Skeletal muscle tissue (tissue), 4 donors: Measurements from ENCODE around the gene JOSD1. TPM values are rescaled to one million over a fixed set of nuclear protein-coding genes. Genes with fewer than 3 reads are reported as not detected.
A peak's percentile ranks its signal among the peaks of the same experiment; 100 is the strongest.

Experiments
- H3K27ac ChIP-seq: one replicate; pipeline ENCODE4 v1.7.0; 2013; ENCODE audit warnings: mild to moderate bottlenecking, low read depth, low read length, inconsistent platforms
- H3K27me3 ChIP-seq, 3 donors: one replicate each; pipeline ENCODE4 v1.7.0; 2013; ENCODE audit warnings: low read length in 3 of 3; ENCODE audit not compliant: control insufficient read depth in 3 of 3, insufficient read depth in 3 of 3
- H3K36me3 ChIP-seq, 3 donors: one replicate each; pipeline ENCODE4 v1.7.0; 2013; ENCODE audit warnings: low read length in 3 of 3; ENCODE audit not compliant: control insufficient read depth in 3 of 3, insufficient read depth in 3 of 3
- H3K4me1 ChIP-seq, 3 donors: one replicate each; pipeline ENCODE4 v1.7.0; 2013; ENCODE audit warnings: low read length in 3 of 3, mild to moderate bottlenecking in 3 of 3; ENCODE audit not compliant: control insufficient read depth in 3 of 3, insufficient read depth in 3 of 3
- H3K4me3 ChIP-seq, 3 donors: one replicate each; pipeline ENCODE4 v1.7.0; 2013; ENCODE audit warnings: low read length in 3 of 3
- H3K9ac ChIP-seq, 3 donors: one replicate each; pipeline ENCODE4 v1.7.0; 2013; ENCODE audit warnings: low read length in 3 of 3, mild to moderate bottlenecking in 3 of 3, moderate library complexity in 2 of 3, low read depth in 1 of 3
- H3K9me3 ChIP-seq, 3 donors: one replicate each; pipeline ENCODE4 v1.7.0; 2013; ENCODE audit warnings: low read length in 3 of 3; ENCODE audit not compliant: control insufficient read depth in 3 of 3
- total RNA-seq: library from RNA; depleted of rRNA; stranded (reverse); fragments of >200 nt; gene quantifications from one replicate; pipeline ENCODE4 v1.2.3, GENCODE V29; 2014
- donor health status: Osteomylitis.

Gene JOSD1
- total RNA-seq, 1 donor from 2014 or later: 25.1 TPM

GRCh38 chr22:38715852-38716251 lies 15.1 kb upstream of the JOSD1 start:
- H3K27ac ChIP-seq: no peak overlapping the region
- no peaks in the 10 kb centered on the region for H3K27me3 ChIP-seq
- H3K4me3 ChIP-seq: no peak overlapping the region
- no peaks in the 10 kb centered on the region for H3K9me3 ChIP-seq
- peaks cover 24 to 32% (median 25%) of the 10 kb centered on the region in 3 donors for H3K36me3 ChIP-seq
- H3K4me1 ChIP-seq: peaks cover 22 to 45% (median 40%) of the 10 kb centered on the region in 3 donors
- no peak overlapping the region for H3K9ac ChIP-seq

DNA sequence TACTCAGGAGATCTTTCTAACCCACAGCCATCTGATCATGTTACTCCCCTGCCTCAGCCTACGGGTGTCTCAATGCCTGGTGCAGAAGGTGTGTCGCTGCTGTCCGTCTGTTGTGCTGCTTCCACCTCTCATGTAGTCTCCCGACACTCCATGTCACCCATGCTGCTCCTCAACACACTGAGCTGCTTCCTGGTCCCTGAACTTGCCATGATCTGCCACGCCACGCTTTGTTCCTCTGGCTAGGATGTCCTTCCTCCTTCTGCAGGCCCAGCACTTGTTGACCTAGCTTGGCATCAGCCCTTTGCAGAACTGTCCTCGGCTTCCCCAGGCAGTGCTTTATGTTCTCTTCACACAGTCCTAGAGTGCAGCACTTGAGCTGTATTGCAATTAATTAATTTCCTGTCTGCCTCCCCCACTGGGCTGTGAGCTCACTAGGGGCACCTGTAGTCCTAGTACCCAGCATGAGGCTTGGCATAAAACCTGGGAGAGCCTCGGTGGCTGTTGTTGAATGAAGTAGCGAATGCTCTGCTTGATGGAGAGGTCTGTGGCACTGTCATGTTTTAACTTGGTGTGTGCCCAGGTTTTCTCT lies 14.5 kb upstream of the JOSD1 start:
- H3K4me1 ChIP-seq: peaks cover 22 to 45% (median 40%) of the 10 kb centered on the region in 3 donors
- H3K4me3 ChIP-seq: peak overlapping the region in 1 of 3 donors; percentile 41
- H3K27ac ChIP-seq: peak overlapping the region; percentile 26
- no peaks in the 10 kb centered on the region for H3K27me3 ChIP-seq
- H3K9ac ChIP-seq: peak overlapping the region in 1 of 3 donors; percentile 40
- peaks cover 24 to 33% (median 28%) of the 10 kb centered on the region in 3 donors for H3K36me3 ChIP-seq
- no peaks in the 10 kb centered on the region for H3K9me3 ChIP-seq

DNA sequence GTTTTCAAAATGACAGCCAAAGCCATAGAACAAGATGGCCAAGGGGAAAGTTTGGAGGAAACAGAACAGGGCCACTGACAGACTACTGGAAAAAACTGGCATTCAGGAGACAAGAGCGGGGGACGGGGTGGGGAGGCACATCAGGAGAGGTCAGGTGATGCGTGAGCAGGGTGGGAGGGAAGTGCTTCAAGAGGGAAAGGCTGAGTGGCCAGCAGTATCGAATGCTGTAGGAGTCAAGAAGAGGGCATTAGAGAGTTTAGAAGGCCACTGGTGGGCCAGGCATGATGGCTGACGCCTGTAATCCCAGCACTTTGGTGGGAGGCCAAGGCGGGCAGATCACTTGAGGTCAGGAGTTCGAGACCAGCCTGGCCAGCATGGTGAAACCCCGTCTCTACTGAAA lies 13.2 kb upstream of the JOSD1 start:
- Histone ChIP-seq H3K36me3 (peaks cover 24 to 34% (median 32%) of the 10 kb centered on the region in 3 donors), H3K9me3 (no peaks in the 10 kb centered on the region), H3K4me1 (peaks cover 22 to 49% (median 40%) of the 10 kb centered on the region in 3 donors), H3K4me3 (no peak overlapping the region), H3K9ac (no peak overlapping the region), H3K27ac (no peak overlapping the region), H3K27me3 (no peaks in the 10 kb centered on the region)

DNA sequence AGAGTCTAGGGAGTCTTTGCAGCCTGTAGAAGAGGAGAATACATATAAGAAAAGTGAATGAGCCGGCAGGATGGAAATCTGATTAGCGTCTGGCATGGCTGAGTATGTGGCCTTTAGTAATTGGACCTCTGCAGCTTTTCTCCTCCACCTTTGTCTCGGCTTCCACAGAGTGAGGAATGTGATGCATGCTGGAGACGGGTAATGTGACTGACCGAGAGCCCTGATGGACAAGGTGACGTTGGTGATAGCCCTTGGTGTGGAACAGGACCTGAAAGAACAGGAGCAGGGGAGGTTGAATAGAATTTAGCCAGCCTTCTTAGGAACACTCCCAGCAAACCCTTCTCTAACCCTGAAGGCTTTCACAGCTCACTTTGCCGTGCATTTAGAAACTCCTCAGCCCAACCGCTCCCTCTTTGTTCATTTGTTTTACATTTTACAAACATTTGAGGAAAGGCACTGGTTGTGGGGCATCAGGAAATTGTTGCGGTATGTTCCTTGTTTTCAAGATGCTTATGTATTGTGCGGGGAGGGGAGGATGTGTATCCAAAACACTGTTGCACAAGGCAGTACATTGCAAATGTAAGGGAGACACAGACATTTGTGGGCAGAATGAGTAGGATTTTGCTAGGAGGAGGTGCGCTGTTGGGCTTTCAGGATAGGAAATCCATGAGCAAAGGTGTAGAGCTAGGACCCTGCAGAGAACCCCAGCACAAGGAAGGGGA lies 11.9 kb upstream of the JOSD1 start:
- H3K27me3 ChIP-seq: no peaks in the 10 kb centered on the region
- H3K9me3 ChIP-seq: no peaks in the 10 kb centered on the region
- H3K4me1 ChIP-seq: peaks cover 30 to 56% (median 46%) of the 10 kb centered on the region in 3 donors
- H3K36me3 ChIP-seq: peaks cover 24 to 31% (median 29%) of the 10 kb centered on the region in 3 donors
- H3K4me3 ChIP-seq: peak overlapping the region in 1 of 3 donors; percentile 17
- H3K27ac ChIP-seq: no peak overlapping the region
- H3K9ac ChIP-seq: peak overlapping the region in 2 of 3 donors; percentile 32 to 33

GRCh38 chr22:38710866-38711265 lies 10.1 kb upstream of the JOSD1 start:
- Histone ChIP-seq H3K27me3 (no peaks in the 10 kb centered on the region), H3K4me1 (peaks cover 42 to 68% (median 57%) of the 10 kb centered on the region in 3 donors), H3K9me3 (no peaks in the 10 kb centered on the region), H3K27ac (no peak overlapping the region), H3K4me3 (no peak overlapping the region), H3K36me3 (peaks cover 6 to 14% (median 11%) of the 10 kb centered on the region in 3 donors), H3K9ac (no peak overlapping the region)

- H3K27ac ChIP-seq: no peak overlapping the region
- H3K36me3 ChIP-seq: peaks cover 5 to 12% (median 9%) of the 10 kb centered on the region in 3 donors
- no peaks in the 10 kb centered on the region for H3K9me3 ChIP-seq
- H3K27me3 ChIP-seq: no peaks in the 10 kb centered on the region
- no peak overlapping the region for H3K9ac ChIP-seq
- H3K4me3 ChIP-seq: no peak overlapping the region
- H3K4me1 ChIP-seq: peaks cover 42 to 63% (median 53%) of the 10 kb centered on the region in 3 donors
Observed at GRCh38 chr22:38710351-38710750, 9.6 kb upstream of the JOSD1 start.

DNA sequence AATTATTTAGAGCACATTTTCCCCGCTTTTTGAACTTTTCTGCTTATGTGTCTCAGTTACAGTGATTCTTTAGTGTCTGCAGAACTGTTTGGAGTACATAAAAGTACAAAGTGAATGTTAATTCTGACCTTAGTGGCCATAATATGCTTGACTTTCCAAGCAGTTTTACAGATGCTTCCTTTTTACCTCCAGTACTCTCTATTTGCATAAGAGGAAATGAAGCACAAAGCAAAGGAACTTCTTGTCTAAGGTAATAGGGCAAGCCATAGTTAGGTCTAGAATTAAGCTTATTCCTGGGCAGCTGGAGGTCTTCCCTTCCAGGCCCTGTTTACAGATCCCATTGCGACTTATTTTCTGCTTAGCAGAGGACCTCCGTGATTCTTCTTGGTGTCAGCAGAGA lies 8.6 kb upstream of the JOSD1 start:
- H3K27ac ChIP-seq: no peak overlapping the region
- no peak overlapping the region for H3K9ac ChIP-seq
- H3K36me3 ChIP-seq: peaks cover 2 to 12% (median 9%) of the 10 kb centered on the region in 3 donors
- H3K4me3 ChIP-seq: no peak overlapping the region
- no peaks in the 10 kb centered on the region for H3K27me3 ChIP-seq
- H3K4me1 ChIP-seq: peaks cover 45 to 61% (median 49%) of the 10 kb centered on the region in 3 donors
- no peaks in the 10 kb centered on the region for H3K9me3 ChIP-seq

DNA sequence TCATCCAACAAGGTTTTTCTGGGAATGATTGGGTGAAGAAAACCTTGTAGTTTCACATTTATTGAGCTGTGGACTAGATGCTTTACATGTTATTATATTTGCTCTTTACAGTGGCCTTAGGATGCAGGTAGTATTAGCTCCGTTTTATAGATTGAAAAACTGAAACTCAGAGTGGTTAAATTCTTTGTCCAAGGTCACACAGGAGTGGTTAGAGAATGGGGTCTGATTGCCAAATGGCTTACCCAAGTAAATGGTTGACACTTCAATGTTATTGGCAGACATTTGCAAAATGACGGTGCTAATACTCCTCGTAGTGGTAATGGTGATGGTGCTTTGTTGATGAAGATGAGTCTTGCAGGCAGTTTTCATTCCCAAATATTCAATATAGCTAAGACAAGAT lies 7.2 kb upstream of the JOSD1 start:
- no peak overlapping the region for H3K4me3 ChIP-seq

DNA sequence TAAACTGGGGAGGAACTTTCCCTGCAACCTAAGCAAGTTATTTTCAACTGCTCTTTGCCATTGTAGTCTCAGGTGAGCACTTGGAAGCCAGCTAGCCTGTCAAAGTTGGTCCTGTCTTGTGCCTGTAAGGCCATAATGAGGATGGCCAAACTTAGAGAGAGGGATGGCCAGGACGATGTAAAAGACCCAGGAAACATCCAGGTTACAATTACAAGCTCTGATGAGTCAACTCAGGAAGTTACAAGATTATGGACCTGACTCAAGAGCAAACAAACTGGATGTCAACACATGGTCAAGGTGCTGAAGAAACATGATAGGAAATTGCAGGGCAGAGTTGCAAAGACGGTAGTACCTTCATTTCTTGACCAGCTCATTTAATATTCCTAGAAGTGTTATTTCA lies 6.6 kb upstream of the JOSD1 start:
- Histone ChIP-seq H3K9me3 (no peaks in the 10 kb centered on the region), H3K4me1 (peaks cover 32 to 42% (median 34%) of the 10 kb centered on the region in 3 donors), H3K9ac (peak overlapping the region in 2 of 3 donors; percentile 79 to 89), H3K4me3 (peak overlapping the region; percentile 83 to 90 (median 83)), H3K27me3 (no peaks in the 10 kb centered on the region), H3K36me3 (peaks cover 2 to 8% (median 6%) of the 10 kb centered on the region in 3 donors), H3K27ac (no peak overlapping the region)

More for the DNA sequence above, 7.2 kb upstream of the JOSD1 start:
- Histone ChIP-seq H3K9me3 (no peaks in the 10 kb centered on the region), H3K9ac (no peak overlapping the region), H3K36me3 (peaks cover 2 to 12% (median 9%) of the 10 kb centered on the region in 3 donors), H3K27ac (no peak overlapping the region), H3K27me3 (no peaks in the 10 kb centered on the region), H3K4me1 (peaks cover 39 to 49% (median 40%) of the 10 kb centered on the region in 3 donors)

DNA sequence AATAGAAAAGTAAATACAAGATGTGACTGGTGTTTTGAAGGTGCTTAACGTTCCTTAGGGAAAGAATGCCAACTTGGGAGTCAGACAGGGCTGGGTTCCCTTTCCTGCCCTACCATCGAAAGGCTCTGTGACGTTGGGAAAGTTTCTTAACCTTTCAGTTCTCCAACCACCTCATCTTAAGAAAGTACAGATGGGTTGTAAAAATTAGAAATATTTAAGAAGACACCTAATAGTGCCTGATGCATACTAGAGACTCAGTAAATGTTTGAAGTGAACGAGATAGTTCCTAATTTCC lies 6.1 kb upstream of the JOSD1 start:
- peak overlapping the region; percentile 83 to 90 (median 83) for H3K4me3 ChIP-seq
- peak overlapping the region; percentile 94 for H3K27ac ChIP-seq
- H3K9me3 ChIP-seq: no peaks in the 10 kb centered on the region
- H3K36me3 ChIP-seq: peaks cover 2 to 8% (median 6%) of the 10 kb centered on the region in 3 donors
- H3K27me3 ChIP-seq: no peaks in the 10 kb centered on the region
- peak overlapping the region; percentile 79 to 89 (median 88) for H3K9ac ChIP-seq
- H3K4me1 ChIP-seq: peaks cover 28 to 38% (median 31%) of the 10 kb centered on the region in 3 donors
